Fibroblast of the aortic adventitia (primary cell): Measurements from ENCODE around the gene ELP4. TPM values are rescaled to one million over a fixed set of nuclear protein-coding genes. Genes with fewer than 3 reads are reported as not detected.
"Not testable (repeated sequence)": the region's sequence is repeated elsewhere in the genome, so short reads cannot be mapped to it uniquely, and the experiment has no call there.

ENCODE experiments used
- DNase-seq: peaks from one replicate; pipeline ENCODE4 v3.0.0-alpha.2; 2010; ENCODE audit warnings: low read depth
- H3K4me3 ChIP-seq: 2 replicates; pipeline ENCODE4 v1.5.1; 2011; ENCODE audit warnings: low read depth, mild to moderate bottlenecking, control low read depth, low read length, moderate library complexity
- total RNA-seq: library from RNA; depleted of rRNA; stranded (reverse); fragments of >200 nt; gene quantifications from 2 replicates; pipeline ENCODE4 v1.2.3, GENCODE V29; 2012; ENCODE audit warnings: low replicate concordance
- TF ChIP-seq, protein P1 (sequence below): IDR thresholded peaks from 2 replicates; pipeline ENCODE4 v1.5.1; 2011; ENCODE audit warnings: mild to moderate bottlenecking, low read length, control low read depth, inconsistent platforms; ENCODE audit not compliant: insufficient read depth

The ELP4 gene
- total RNA-seq, 1 donor = 23.0 TPM

- H3K4me3 ChIP-seq = no peak overlapping the region
- TF ChIP-seq, protein P1, sequence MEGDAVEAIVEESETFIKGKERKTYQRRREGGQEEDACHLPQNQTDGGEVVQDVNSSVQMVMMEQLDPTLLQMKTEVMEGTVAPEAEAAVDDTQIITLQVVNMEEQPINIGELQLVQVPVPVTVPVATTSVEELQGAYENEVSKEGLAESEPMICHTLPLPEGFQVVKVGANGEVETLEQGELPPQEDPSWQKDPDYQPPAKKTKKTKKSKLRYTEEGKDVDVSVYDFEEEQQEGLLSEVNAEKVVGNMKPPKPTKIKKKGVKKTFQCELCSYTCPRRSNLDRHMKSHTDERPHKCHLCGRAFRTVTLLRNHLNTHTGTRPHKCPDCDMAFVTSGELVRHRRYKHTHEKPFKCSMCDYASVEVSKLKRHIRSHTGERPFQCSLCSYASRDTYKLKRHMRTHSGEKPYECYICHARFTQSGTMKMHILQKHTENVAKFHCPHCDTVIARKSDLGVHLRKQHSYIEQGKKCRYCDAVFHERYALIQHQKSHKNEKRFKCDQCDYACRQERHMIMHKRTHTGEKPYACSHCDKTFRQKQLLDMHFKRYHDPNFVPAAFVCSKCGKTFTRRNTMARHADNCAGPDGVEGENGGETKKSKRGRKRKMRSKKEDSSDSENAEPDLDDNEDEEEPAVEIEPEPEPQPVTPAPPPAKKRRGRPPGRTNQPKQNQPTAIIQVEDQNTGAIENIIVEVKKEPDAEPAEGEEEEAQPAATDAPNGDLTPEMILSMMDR = no peak
- peak; percentile 72 for DNase-seq
Measured at GRCh38 chr11:31690041-31690440, 180.5 kb downstream of the ELP4 start.

GRCh38 chr11:31690516-31690915 is 180.9 kb downstream of the ELP4 start:
- TF ChIP-seq, protein P1 = no peak
- H3K4me3 ChIP-seq = no peak overlapping the region
- DNase-seq = peak; percentile 23

- TF ChIP-seq, protein P1 = no peak
- no peak overlapping the region for H3K4me3 ChIP-seq
- no peak for DNase-seq
Measured at GRCh38 chr11:31692466-31692865, 182.9 kb downstream of the ELP4 start.

- not testable (repeated sequence) for DNase-seq, H3K4me3 ChIP-seq
Measured at GRCh38 chr11:31697049-31697448, 187.5 kb downstream of the ELP4 start.

GRCh38 chr11:31699066-31699465 is 189.5 kb downstream of the ELP4 start:
- DNase-seq = no peak
- H3K4me3 ChIP-seq = no peak overlapping the region
- TF ChIP-seq, protein P1 = no peak

DNA sequence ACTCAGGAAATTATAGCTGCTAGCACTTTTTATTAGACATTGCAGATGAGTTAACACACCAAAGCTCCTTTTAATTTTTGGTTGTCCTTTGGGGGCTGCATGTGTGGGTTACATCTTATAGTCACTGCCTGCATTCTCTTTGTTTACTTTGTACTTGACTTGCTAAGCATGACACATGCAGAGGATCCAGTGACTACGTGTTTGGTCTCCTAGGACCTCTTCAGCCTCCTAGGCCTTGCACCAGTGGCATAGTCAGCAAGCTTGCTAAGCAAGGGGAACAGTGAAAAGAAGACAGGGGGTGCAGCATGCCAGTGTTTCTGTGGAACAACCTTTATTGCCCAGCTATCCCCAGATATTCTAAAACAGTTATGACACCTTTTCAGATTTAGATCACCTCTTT is 193.4 kb downstream of the ELP4 start:
- no peak overlapping the region for H3K4me3 ChIP-seq
- peak; percentile 13 for DNase-seq
- TF ChIP-seq, protein P1 = no peak

- no peak overlapping the region for H3K4me3 ChIP-seq
- no peak for DNase-seq
- TF ChIP-seq, protein P1 = no peak
Measured at GRCh38 chr11:31706357-31706756, 196.8 kb downstream of the ELP4 start.

DNA sequence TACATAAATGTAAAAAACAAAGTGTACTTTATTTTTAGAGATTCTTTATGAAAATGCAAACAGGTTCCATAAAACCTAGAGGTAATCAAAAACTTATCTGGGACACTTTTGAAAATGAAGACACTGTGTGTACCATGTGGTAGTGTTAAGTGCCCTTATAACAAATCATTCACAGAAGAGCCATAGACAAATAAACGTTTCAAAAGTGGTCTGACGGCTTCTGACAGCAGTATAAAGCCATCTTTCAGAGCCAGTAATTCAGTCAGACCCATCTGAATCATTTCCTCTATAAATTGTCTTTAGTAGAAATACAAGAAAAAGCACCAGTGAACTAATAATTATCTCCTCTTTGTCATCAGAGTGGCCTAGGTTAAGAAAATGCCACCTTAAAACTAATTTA is 201.6 kb downstream of the ELP4 start:
- no peak for DNase-seq
- TF ChIP-seq, protein P1 = no peak
- no peak overlapping the region for H3K4me3 ChIP-seq
